ENCODE results near the gene KIF18B.

DNA sequence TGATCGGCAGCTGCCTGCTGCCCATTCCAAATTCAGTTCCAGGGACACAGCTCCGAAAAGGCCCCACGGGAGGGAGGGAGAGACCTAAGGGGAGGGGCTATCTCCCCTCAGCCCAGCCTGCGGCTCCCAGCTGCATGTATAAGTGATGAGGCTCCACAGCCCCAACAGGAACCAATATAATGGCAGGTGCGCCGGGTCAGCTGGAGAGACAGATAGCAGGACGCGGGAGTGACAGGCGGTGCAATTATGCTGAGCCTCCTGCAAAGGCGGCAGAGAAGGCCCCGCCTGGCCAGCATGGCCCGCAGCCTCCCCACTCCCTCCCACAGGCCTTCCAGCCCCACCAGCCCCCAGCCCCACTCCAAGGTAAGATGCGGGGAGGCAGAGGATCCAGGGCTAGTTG, 28.6 kb upstream of the KIF18B start:
- TF ChIP-seq, protein P1, sequence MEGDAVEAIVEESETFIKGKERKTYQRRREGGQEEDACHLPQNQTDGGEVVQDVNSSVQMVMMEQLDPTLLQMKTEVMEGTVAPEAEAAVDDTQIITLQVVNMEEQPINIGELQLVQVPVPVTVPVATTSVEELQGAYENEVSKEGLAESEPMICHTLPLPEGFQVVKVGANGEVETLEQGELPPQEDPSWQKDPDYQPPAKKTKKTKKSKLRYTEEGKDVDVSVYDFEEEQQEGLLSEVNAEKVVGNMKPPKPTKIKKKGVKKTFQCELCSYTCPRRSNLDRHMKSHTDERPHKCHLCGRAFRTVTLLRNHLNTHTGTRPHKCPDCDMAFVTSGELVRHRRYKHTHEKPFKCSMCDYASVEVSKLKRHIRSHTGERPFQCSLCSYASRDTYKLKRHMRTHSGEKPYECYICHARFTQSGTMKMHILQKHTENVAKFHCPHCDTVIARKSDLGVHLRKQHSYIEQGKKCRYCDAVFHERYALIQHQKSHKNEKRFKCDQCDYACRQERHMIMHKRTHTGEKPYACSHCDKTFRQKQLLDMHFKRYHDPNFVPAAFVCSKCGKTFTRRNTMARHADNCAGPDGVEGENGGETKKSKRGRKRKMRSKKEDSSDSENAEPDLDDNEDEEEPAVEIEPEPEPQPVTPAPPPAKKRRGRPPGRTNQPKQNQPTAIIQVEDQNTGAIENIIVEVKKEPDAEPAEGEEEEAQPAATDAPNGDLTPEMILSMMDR (conservative IDR thresholded peaks at IDR 0.05): no peak
- TF ChIP-seq EZH2 (IDR thresholded peaks at IDR 0.05; ENCODE audit: low read depth): no peak
